Fibroblast of mammary gland (primary cell): Measurements from ENCODE around the gene USP47.

Experiments
- DNase-seq: peaks from one replicate; pipeline ENCODE4 v3.0.0-alpha.2; 2010; ENCODE audit warnings: low read depth
- H3K4me3 ChIP-seq: 2 replicates; pipeline ENCODE4 v1.5.1; 2011; ENCODE audit warnings: low read depth, mild to moderate bottlenecking, low read length, moderate library complexity; ENCODE audit not compliant: control insufficient read depth
- CTCF ChIP-seq: conservative IDR thresholded peaks from 2 replicates; pipeline ENCODE4 v1.5.1; 2011; ENCODE audit warnings: low read depth, low read length, inconsistent platforms; ENCODE audit not compliant: control insufficient read depth, insufficient read depth

The USP47 gene

GRCh38 chr11:11841723-11842420, at the start of gene USP47:
Gene USP47 (plus strand): TSS chr11:11841972. CDS start chr11:11842186, 214 bp downstream.
- peak; percentile 52 for TF ChIP-seq CTCF
- peak; percentile 72 for DNase-seq
- peak within 1 kb of the TSS; percentile 76 for H3K4me3 ChIP-seq

- H3K4me3 ChIP-seq, result no peak overlapping the region
- DNase-seq, result no peak
- no peak for TF ChIP-seq CTCF
These were observed 48.7 kb upstream of the USP47 start for GRCh38 chr11:11793073-11793472.

GRCh38 chr11:11798586-11799438, 43.0 kb upstream of the USP47 start:
- no peak overlapping the region for H3K4me3 ChIP-seq
- peak; percentile 77 for DNase-seq
- TF ChIP-seq CTCF, result peak; percentile 96

- no peak for DNase-seq
- H3K4me3 ChIP-seq, result no peak overlapping the region
- TF ChIP-seq CTCF, result no peak
These were observed 36.5 kb upstream of the USP47 start for GRCh38 chr11:11805228-11805627.

GRCh38 chr11:11806074-11806473, 35.7 kb upstream of the USP47 start:
- TF ChIP-seq CTCF, result no peak
- no peak overlapping the region for H3K4me3 ChIP-seq
- DNase-seq, result no peak

- no peak for DNase-seq
- no peak for TF ChIP-seq CTCF
- no peak overlapping the region for H3K4me3 ChIP-seq
These were observed 35.2 kb upstream of the USP47 start for GRCh38 chr11:11806586-11806985.
